Esophagus squamous epithelium (tissue), 4 donors: ENCODE results near the gene POLN.

Experiments used
- CTCF ChIP-seq, 6 experiments: fragments of 450-650 bp in 4 of 6; fragments of 200-600 bp in 2 of 6; sonication (generic) in 2 of 6; IDR thresholded peaks; one replicate each; pipeline ENCODE4 v1.5.1; 2016 to 2019; ENCODE audit warnings: antibody characterized with exemption in 6 of 6, mild to moderate bottlenecking in 4 of 6, moderate library complexity in 4 of 6
- POLR2A ChIP-seq, 4 donors: fragments of 450-650 bp; IDR thresholded peaks; one replicate each; pipeline ENCODE4 v1.6.1; 2017; ENCODE audit warnings: antibody characterized with exemption in 4 of 4, mild to moderate bottlenecking in 4 of 4, moderate library complexity in 3 of 4

GRCh38 chr4:2059726-2060602 lies 182.0 kb downstream of the POLN start:
- no peak for TF ChIP-seq POLR2A (IDR thresholded peaks at IDR 0.05)
- TF ChIP-seq CTCF (IDR thresholded peaks at IDR 0.05), result no peak
